HG03378 (cell line): ENCODE data around the gene KRT84.
"Not testable (repeated sequence)": the region's sequence is repeated elsewhere in the genome, so short reads cannot be mapped to it uniquely, and the experiment has no call there.

Source experiments
- ATAC-seq: cut with Tn5 transposase; IDR thresholded peaks from one replicate; pipeline ENCODE4 v1.9.1; 2021; ENCODE audit warnings: mild to moderate bottlenecking, moderate library complexity; ENCODE audit not compliant: unreplicated experiment

KRT84 gene

DNA sequence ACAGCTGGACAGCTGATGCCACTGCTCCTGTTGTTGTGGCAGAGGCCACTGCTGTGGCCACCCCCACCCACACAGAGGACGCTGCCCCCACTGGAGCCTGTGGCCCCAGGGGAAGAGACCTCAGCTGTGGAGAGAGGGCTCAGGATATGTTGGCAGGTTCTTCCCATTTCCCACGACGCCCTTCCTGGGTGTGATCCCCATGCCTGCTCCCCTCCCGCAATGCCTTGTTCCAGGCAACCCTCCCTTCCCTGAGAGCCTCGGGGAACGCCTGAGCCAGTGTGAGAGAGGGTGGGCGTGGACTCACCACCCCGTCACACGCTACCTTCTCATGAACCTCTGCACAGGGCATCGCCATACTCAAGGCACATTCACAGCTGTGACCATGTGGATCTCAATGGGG is 26.4 kb upstream of the KRT84 start:
- no peak for ATAC-seq

DNA sequence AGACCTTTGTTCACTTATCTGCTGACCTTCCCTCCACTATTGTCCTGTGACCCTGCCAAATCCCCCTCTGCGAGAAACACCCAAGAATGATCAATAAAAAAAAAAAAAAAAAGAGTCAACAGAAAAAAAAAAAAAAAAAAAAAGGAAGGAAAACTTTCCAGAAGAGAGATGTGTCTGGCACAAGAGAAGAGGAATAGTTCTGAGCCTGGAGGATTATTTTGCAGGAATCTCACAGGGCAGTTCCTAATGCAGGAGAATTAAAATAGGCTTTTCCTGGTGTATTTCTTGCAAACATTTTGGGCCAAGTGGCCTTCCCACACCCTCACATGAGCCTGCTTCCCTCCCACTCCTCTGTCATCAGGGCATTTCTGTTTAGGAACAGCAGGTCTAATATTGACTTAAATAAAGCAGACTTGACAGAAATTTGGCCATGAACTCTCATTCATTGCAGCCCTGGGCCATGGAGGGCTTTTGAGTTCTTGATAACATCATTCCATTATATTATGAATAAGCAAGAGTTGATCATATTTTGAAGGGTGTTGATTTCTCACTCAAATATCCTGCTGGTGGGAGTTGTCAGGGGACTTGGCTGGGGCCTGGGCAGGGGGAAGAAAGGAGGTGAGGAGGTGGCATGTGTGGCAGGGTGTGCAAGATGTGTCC is 25.3 kb upstream of the KRT84 start:
- ATAC-seq, result not testable (repeated sequence)

DNA sequence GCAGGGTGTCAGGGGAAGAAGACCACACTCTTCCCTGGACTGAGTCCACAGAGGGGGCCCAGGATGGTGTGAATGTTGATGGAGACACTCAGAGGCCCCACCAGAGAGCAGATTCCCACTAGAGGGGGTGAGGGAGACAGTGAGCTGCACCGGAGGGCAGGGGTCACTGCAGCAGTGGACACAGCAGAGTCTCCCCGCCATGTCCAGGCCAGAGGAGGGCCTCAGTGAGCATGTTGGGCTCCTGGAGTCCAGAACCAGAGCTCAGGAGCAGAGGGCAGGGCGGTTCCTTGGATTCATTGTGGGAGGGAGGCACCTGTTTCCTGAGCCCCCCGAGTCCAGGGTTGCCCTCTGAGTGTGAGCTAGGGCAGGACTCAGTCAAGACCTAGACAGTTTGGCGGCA is 22.5 kb upstream of the KRT84 start:
- ATAC-seq, result no peak

DNA sequence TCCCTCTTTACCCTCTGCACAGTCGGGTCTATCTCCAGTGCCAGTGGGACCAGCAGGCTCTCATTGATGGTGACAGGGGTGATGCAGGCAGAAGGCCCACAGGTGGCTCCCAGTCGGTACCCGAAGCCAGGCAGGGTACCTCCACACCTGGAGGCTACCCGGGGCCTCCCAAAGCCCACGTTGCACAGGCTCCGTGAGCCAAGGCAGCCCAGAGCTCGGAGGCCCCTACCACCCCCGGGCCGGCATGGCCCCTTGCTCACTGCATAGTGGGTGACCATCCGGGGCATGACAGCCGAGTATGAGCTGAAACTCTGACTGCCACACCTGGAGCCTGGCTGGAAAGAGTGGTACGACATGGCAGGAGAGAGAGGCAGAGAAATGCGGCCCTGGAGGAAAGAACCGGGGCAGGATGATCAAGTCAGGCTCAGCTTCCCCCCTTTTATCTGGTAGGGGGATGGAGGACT is 20.5 kb upstream of the KRT84 start, which contains the start of gene KRT82:
Gene KRT82 (minus strand): TSS at position 414 of the 464 bp plus-strand sequence. CDS start 58 bp downstream, at position 356.
- no peak for ATAC-seq

DNA sequence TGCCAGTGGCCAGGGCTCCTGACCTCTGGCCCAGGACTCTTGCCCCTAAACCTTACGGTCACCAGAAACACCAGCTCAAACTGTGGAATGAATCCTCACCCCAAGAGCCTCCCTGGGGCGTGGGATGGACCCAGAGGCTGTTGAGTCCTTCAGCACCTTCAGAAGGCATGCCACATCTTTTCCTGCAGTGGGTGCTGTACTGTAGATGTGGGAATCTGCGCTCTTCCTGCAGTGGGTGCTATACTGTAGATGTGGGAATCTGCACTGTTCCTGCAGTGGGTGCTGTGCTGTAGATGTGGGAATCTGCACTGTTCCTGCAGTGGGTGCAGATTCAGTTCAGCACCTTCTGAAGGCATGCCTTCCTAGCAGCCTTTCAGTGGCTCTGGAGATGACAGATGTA is 19.5 kb upstream of the KRT84 start:
- no peak for ATAC-seq

DNA sequence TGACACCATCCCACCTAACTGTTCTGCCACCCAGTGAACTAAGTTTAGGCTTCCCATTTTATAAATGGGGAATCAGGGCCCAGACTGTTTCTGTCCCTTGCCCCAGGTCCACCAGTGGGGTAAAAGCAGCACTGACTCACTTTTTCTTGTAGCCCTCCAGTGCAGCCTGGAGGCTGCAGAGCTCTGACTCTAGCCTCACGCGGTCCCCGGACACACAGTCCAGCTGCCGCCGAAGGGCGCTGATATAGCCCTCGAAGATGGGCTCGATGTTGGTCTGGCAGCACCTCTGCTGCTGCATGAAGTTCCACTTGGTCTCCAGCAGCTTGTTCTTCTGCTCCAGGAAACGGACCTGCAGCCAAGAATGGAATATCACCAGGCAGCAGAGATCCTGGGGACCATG is 18.1 kb upstream of the KRT84 start:
- no peak for ATAC-seq

DNA sequence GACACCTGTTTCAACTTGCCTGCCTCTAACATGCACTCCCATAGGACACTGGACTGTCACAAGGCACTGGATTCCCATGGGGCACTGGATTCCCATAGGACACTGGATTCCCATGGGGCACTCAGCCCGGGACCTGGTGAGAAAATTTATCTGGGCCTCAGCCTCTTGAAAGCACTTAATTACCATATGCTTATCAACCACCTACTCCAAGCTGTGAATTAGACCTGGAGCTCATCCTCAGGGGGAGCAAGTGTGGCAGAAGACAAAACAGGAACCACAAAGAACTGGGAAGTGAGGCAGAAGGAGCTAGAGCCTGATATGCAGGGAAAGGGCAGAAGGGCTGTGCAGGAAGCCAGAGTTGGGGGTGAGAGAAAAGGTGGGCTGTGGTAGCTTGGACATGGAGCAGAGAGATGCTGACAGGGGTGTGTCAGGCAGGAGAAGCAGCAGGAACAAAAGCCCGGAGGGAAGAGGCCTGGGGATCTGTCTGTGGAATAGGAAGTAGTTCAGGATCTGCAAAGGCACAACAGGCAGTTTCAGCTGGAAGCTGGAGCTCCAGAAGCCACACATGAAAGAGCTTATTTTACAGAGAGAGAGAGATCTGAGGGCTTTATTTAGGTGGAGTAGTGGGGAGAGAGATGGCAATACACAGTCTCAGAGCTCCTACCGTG is 17.6 kb upstream of the KRT84 start:
- ATAC-seq, result no peak

DNA sequence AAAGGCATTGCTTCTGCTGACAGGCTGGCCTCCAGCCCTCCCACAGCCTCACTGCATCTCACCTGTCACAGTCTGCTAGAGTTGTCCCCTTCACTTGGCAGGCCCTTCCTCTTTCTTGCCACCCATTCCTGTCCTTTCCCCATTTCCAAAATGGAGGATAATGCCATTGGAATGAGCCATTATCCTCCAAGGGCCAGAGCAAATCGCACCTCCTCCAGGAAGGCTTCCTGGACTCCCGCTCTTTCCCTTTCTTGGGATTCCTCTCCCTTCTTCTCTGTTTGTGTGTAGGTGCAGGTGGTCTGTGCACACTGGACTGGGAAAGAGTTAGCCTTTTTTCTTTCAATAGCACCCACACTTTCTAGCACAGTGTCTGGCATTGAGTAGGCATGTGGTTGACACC is 16.9 kb upstream of the KRT84 start:
- ATAC-seq, result no peak

DNA sequence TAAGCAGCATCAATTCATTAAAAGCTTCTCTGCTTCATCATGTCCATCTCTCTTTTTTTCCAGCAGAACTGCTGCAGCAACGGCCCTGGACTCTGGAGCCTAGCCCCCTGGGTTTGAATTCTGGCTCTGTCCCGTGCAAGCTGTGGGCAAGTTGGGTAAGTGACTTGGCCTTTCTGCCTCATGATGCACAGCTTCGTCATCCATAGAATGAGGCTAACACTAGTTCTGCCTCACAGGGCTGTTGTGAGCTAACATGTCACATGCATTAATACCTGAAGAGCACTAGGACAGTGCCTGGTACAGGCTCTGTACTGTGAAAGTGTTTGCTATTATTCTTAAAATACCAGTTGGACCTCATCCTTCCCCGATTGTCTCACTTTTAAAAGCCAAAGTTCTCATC is 16.5 kb upstream of the KRT84 start:
- no peak for ATAC-seq

DNA sequence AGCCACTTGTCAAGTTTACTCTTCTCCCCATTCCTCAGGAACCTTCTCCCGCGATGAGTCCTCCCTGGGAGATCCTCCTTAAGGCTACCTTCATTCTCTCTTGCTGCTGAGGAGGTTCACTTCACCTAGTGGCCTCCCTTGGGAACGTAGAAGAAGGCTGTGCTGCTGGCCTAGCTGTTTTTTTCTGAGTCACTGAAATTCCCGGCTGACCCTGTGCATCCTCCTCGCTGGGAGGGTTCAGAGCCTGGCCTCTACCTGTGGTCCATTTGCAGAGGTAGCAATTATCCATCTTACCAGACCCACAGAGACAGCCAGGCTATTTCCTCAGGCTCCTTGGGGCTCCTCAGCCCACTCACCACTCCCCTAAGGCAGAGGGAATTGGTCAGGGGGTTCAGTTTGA is 16.1 kb upstream of the KRT84 start:
- no peak for ATAC-seq

DNA sequence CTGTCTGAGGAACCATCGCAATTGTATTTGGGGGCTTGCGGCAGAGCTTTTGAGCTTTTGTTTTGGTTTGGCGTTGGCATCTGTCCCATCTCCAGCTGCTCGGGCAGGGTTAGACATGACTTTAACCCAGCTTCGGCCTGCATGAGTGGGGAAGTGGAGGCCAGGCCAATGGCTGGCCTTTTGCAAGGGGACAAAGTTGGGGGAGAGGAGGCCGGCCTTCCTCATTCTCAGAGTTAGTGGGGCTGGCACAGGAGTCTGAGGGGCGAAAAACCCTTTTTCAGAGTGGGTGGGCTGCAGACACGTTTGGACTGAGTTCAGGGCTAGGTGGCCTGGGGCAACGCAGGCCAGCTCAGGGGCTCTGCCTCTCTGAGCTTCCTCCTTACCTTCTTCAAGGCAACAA is 15.5 kb upstream of the KRT84 start:
- no peak for ATAC-seq

DNA sequence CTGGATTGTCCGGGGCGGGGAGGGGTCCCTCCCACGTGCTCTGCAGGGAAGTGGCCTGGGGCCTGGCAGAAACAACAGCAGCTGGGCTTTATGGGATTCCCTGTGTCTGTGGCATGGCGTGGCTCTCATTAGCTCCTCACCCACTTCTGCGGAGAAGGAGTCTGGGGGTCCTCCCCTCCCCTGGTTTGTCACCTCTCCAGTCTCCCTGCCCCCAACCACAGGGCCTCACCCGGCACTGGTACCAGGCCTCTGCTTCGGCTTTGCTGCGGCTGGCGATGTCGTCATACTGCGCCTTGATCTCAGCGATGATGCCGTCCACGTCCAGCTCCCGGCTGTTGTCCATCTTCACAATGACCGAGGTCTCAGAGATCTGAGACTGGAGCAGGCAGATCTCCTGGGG is 14.3 kb upstream of the KRT84 start:
- ATAC-seq, result no peak

DNA sequence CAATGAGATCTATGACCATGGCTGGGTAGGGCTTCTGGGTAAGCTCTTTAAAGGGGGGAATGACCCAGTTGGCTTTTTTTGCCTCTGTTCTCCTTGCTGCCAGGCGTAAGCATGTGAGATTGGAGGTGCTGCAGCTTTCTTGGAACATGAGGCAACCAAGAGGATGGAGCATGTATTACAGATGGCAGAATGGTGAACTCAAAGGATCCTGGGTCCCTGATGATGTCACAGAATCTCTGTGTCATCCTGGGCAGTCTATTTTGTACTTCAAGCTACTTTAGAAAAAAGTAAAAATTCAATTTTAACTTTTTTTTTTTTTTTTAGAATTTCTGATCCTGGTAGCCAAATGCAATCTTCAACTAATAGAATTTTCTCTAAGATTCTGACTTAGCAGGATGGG is 12.7 kb upstream of the KRT84 start:
- ATAC-seq, result no peak

DNA sequence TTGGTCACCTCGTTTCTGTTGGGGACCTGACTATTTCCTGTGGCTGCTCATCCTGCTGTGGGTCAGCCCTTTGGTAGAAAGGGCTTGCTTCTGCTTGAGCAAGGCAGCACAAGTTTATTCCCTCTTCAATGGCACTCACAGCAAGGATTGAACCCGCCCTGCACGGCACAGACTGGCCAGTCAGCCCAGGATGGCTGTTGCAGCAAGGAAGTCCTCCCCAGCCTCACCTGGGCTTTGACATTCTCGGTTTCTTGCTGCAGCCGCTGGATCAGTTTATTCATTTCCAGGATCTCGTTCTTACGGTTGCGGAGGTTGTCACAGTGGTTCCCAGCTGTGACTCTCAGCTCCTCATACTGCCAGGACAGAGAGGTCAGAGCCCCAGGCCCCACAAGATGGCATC is 11.2 kb upstream of the KRT84 start:
- no peak for ATAC-seq

DNA sequence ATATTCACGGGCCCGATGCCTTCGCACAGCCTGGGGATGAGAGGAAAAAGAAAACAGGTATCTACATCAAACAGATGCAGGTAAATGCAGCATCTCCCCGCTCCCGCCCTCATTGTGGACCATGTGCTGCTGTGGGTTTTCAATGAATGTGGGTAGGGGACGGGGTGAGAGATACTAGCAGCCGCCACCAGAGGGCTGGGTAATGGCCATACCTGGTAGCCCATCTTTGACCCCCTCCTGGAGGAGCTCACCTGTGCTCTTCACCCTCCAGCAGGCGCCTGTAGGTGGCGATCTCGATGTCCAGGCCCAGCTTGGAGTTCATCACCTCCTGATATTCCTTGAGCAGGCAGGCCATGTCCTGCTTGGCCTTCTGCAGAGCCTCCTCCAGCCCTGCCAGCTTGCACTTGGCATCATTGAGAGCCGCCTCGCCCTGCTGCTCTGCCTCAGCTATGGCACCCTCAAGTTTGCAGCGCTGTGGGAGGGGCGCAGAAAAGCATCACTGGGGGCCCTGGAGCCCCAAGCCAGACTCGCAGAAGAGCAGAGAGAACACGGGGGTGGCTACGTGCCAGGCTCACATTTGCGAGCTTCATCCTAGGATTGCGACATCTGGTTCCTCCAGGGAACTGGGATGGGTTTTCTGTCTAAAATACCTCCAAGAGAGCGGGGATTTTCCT is 10.4 kb upstream of the KRT84 start:
- no peak for ATAC-seq

DNA sequence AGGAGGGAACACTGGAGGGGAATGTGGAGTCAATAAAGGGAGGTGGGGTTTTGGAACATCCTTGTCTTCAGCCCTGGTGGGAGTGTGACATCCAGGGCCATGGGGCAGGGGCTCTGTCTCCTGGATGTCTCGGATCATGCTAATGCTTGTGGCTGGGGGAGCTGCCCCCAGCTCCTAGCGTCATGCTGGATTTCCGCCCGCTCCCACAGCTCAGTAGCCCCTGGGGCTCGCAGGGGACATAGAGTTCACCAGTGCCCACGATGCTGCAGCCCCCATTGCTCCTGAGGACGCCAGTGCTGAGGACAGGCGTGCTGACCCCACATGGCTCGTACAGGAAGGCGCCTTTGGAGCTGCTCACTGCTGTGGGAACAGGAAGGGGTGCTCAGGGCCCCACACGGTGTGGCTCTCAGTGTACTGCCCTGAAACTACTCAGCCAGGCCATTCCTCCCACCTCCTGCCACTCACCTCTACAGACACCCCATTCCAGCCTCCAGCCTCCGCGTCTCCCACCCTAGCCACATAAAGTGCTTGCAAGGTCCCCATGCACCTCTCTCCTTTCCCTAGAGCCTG is 9.5 kb upstream of the KRT84 start:
- no peak for ATAC-seq

DNA sequence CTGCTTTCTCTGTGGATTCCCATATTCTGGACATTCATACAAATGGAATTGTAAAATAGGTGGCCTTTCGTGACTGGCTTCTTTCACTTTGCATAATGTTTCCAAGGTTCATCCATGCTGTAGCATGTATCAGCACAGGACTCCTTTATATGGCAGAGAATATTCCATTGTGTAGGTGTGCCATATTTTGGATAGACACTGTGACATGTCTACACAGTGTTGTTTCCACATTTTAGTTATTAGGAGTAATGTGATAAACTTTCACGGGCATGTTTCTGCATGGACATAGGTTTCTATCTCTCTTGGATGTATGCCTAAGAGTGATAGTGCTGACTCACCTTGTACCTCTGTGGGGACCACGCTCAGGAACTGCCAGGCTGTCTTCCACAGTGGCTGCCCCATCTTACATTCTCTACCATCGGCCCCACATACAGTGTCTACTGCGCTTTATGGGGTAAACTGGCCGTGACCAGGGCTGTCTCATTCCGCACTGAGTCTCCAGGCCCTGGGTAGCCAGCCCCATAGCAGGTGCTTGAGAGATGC is 7.1 kb upstream of the KRT84 start:
- ATAC-seq, result no peak

DNA sequence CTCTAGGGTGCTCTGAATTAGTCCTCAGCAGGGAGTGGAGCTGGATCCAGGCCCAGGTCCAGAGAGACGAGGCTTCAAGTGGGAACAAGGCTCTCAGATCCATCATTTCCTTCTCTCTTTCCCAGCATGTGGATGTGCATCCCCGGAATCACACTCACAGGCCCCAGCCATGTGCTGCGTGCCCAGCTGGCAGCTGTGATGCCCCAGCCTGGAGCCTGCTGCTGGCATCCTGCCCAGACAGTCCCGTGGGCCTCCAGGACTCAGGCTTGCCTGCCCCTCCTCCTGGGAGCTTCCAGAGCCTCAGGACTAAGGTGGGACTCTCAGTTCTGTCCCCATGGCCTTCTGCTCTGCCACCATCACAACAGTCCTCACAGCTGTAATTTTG is 6.2 kb upstream of the KRT84 start:
- ATAC-seq, result no peak

DNA sequence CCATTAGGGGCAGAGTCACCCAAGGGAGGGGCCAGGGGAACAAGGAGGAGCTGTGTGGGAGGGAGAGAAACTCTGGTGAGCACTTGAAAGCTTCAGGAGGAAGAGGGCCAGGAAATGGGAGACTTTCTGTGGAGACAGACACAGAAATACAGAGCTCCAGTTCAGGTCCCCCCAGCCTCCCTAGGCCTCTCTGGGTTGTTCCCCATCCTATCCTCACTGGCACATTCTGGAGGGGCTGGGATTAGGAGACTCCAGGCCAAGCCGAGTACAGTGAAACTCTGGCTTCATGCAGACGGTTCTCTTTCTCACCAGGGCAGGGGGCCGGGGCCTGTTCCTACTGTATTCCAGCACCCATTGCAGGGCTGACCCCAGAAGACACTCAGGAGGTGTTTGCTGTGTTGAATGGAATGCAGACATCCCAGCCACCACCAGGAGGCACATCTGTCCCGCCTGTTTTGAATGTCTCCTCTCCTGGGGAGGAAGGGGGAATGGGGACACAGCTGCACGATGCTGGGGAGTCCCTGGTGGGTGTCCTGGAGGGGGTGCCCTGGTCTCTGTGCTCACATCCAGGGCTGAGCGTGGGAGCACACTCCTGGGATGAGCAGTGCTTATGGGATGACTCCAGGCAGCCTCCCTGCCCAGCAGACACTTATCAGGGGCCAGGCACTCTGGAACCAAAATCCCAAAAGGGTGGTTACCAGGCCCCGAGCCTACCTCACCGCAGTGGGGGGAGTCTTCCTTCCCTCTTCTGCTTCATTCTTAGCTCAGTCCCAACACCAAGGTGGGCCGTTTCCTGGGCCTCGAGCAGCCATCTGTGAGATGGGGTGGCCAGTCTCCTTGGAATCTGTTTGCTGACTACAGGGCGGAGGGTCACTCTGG is 5.5 kb upstream of the KRT84 start:
- no peak for ATAC-seq

DNA sequence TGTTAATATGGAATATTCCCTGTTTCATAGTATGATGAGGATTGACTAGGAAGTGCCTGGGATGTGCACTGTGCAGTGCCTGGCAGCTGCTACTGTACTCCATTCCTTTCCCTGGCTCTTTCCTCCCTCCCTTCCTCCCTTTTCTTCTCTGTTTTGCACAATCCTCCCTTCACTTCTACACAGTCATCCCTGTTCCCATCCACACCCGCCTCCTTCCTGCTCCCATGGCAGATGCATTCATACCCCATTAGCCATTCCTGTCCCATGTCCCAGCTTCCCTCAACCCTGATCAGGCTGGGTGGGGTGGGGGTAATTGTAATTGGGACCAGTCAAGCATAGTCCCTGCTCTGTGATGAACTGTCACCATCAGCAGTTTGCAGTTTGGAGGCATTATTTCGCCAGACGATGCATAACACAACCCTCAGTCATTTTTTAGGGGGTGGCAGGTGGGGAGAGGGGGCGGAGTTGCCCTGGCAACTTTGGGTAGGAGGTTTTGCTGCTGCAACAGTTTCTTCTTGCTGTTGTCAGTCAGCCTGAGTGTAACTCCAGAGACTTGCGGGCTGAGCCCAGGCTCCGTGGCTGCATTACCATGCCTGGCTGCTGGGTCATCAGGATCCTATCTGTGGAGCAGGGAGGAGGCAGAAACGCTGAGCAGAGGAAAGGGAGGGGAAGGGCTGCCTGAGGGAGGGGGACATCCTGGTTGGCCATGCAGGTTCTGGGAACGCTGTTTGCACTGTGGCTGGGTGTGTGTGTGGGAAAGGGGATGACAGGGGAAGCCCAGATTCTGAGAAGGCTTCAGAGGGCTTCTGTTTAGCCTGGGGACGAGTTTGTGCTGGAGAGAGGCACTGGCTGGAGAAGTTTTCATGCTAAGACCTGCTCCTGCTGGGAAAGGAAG is 4.1 kb upstream of the KRT84 start:
- ATAC-seq, result no peak
